Embryonic facial prominence (tissue), 1 donor: ENCODE measurements around the gene NCEH1.
"Not testable (repeated sequence)": the region's sequence is repeated elsewhere in the genome, so short reads cannot be mapped to it uniquely, and the experiment has no call there.

ENCODE experiments used
- DNase-seq: peaks from one replicate; pipeline ENCODE4 v3.0.0-alpha.2; 2016; ENCODE audit errors: extremely low spot score

Gene NCEH1

GRCh38 chr3:172613845-172614244, 97.0 kb downstream of the NCEH1 start:
- DNase-seq: no peak

GRCh38 chr3:172612871-172613678, 97.8 kb downstream of the NCEH1 start:
- DNase-seq: no peak

DNA sequence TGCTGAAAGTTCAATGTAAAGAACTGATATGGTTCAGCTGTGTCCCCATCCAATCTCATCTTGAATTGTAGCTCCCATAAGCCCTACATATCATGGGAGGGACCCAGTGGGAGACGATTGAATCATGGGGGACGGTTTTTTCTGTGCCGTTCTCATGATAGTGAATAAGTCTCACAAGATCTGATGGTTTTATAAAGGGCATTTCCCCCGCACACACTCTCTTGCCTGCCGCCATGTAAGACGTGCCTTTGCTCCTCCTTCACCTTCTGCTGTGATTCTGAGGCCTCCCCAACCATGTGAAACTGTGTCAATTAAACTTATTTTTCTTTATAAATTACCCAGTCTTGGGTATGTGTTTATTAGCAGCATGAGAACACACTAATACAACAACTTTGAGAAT, 101.1 kb downstream of the NCEH1 start:
- DNase-seq: no peak

GRCh38 chr3:172608575-172608974, 102.3 kb downstream of the NCEH1 start:
- no peak for DNase-seq

GRCh38 chr3:172607305-172608121, 103.4 kb downstream of the NCEH1 start:
- no peak for DNase-seq

DNA sequence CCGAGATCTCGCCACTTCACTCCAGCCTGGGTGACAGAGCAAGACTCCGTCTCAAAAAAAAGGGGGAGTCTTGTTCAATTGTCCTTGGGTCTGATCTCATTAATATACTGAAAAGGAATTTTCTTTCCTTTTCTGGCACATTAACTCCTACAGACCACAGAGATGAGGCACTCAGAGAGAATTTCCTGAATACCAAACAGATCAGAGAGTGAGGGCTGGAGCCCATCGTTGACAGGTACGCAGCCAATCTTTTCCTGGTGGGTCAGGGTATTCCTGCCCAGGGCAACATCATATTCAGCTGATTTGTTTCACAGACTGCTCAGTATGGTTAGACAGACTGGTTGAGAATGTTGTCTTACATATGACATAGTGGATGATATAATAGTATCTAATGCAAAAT, 104.8 kb downstream of the NCEH1 start:
- DNase-seq: no peak

- DNase-seq: no peak
These were observed 105.8 kb downstream of the NCEH1 start for GRCh38 chr3:172604895-172605646.

GRCh38 chr3:172601066-172601832, 109.6 kb downstream of the NCEH1 start:
- no peak for DNase-seq

DNA sequence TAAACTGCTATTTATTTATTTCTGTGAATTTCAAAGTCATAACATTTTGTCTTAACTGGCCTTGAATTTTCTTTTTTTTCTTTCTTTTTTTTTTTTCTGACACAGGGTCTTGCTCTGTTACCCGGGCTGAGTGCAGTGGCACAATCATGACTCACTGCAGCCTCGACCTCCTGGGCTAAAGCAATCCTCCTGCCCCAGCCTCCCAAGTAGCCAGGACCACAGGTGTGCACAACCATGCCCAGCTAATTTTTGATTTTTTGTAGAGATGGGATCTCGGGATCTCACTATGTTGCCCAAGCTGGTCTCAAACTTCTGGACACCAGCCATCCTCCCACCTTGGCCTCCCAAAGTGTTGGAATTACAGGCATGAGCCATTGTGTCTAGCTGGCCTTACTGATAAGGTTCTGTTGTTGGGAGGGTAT, 110.2 kb downstream of the NCEH1 start:
- no peak for DNase-seq

GRCh38 chr3:172598904-172599303, 112.0 kb downstream of the NCEH1 start:
- DNase-seq: no peak

DNA sequence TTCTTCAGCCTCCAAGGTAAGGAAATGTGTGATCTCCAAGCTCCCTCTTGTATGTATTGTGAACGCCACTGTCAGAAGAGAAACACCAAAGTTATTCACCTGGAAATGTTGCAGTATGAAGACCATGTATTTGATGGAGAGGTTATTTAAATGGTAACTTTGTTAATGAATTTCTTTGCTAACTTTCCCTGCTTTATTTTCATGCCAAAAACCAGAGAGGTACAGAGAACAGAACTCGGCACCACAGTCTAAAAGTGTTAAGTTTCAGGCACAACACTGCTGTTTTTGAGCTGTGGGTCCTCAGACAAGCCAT, 114.5 kb downstream of the NCEH1 start:
- no peak for DNase-seq

- DNase-seq: no peak
These were observed 115.0 kb downstream of the NCEH1 start for GRCh38 chr3:172595664-172596393.

- DNase-seq: not testable (repeated sequence)
These were observed 115.8 kb downstream of the NCEH1 start for GRCh38 chr3:172594900-172595663.

DNA sequence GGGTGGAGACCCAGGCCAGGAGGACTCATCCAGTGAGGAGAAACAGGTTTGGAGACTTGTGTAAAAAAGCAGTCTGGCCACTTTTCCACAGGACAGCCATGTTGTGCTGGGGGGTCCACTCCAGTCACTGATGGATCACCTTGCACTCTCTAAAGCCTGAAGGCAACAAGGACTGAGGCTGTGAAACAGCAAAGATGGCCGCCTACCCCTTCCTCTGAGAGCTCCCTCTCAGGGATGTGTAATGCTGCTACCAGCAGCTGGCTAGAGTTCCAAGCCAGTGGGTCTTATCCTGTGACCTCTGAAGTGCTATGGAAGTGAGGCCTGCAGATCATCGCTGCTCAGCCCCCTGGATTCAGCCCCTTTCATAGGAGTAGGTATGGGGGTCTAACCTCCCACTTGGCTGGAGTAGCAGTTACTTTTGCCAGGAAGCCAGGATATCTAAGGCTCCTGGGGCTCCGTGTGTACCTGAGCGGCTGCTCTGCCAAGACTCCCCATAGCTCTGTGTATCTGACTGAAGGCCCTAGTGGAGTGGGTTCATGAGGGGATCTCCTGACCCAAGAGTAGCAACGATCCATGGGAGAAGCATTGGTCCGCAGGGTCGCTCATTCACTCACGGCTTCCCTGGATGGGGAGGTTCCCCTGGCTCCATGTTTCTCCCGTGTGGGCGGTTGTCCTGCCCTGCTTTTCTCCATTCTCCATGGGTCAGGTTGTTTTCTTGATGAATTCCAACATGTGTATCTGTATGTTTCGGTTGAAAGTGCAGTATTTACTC, 117.8 kb downstream of the NCEH1 start:
- DNase-seq: no peak

DNA sequence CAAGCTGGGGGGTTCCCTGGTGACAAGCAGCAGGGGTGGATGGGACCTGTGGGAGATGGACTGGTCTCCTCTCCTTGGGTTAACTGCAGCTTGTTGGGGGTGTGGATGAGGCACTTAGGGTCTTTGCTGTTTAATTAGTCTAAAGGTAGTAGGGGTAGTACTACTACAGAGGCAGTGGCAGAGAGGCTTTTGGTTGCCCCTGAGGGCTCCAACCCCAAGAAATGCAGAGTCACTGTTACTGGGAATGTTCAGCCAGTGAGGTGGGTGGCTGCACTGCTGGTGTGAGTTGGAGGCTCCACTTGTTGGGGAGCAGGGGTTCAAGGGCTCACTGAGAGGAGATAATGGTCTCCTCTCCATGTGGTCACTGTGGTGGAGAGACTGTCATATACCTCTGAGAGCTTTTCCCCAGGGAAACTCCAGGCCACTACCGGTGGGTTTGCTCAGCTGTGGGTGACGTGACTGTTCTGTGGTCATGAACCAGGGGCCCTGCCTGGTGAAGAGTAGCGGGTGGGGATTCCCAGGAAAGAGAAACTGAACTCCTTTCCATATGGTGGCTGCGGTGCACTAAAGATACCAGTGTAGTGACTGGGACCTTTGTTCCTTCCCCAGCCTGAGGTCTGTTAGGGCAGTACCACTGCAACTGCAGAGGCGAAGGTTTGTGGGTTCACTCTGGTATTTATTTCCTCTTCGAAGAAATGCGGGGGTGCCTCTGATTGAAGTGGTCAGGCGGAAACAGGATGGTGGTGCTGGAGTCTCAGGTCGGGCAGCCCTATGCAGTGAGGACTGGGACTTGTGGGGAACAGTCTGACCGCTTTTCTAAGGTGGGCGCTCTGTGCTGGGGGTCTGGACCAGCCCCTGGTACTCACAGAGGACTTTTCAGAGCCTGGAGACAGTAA, 118.7 kb downstream of the NCEH1 start:
- DNase-seq: no peak

- no peak for DNase-seq
These were observed 119.7 kb downstream of the NCEH1 start for GRCh38 chr3:172591125-172591605.

DNA sequence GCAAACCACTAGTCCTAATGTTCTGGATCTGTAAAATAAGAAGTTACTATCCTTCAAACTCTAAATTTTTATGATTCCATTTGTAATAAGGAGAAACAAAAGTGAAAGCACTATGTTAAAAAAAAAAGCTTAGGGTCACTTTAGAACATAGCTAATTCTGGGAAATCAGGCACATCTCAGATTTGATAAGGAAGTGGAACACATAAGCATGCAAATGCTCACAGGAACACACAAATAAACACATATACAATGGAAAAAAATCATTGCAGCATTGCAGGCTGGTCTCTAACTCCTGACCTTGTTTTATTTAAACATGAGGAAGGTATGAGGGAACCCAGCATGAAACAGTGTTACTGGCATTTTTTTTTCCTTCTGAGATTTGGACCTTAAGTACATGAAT, 124.4 kb downstream of the NCEH1 start:
- no peak for DNase-seq

GRCh38 chr3:172585954-172586353, 124.9 kb downstream of the NCEH1 start:
- no peak for DNase-seq
